Hepatocyte (in vitro differentiated cells): Measurements from ENCODE around the gene RSKR.

ENCODE experiments used
- EZH2 ChIP-seq: fragments of 200-600 bp; sonication (generic); IDR thresholded peaks from 2 replicates; pipeline ENCODE4 v1.6.1; 2016; ENCODE audit warnings: antibody characterized with exemption, mild to moderate bottlenecking, borderline replicate concordance
- EZH2phosphoT487 ChIP-seq: fragments of 200-600 bp; sonication (generic); IDR thresholded peaks from one replicate; pipeline ENCODE4 v1.6.1; 2018; ENCODE audit warnings: antibody characterized with exemption, mild to moderate bottlenecking, low read depth, moderate library complexity; ENCODE audit not compliant: unreplicated experiment, severe bottlenecking
- TF ChIP-seq, protein P1 (sequence below): fragments of 200-600 bp; sonication (generic); IDR thresholded peaks from 2 replicates; pipeline ENCODE4 v1.5.1; 2016; ENCODE audit warnings: antibody characterized with exemption, mild to moderate bottlenecking; ENCODE audit not compliant: poor library complexity

DNA sequence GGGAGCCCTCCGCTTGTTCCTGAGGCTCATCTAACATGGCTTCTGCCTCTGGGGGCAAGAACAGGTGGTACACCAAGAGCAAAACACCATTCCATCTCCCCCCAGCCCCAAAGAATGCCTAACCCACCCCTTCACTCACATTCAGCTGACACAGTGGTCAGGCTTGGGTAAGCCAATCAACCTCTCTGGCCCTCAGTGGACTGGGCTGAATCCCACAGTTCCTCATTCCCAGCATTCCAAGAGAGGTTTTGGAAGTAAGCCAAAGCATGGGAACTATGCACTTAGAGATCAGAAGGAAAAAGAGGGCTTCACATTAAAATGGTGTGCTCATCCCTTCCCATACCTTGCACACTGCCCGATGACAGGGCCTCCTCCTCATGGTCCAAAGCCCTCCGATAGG, 50.5 kb downstream of the RSKR start:
- TF ChIP-seq EZH2 (no peak), EZH2phosphoT487 (no peak)
- TF ChIP-seq, protein P1, sequence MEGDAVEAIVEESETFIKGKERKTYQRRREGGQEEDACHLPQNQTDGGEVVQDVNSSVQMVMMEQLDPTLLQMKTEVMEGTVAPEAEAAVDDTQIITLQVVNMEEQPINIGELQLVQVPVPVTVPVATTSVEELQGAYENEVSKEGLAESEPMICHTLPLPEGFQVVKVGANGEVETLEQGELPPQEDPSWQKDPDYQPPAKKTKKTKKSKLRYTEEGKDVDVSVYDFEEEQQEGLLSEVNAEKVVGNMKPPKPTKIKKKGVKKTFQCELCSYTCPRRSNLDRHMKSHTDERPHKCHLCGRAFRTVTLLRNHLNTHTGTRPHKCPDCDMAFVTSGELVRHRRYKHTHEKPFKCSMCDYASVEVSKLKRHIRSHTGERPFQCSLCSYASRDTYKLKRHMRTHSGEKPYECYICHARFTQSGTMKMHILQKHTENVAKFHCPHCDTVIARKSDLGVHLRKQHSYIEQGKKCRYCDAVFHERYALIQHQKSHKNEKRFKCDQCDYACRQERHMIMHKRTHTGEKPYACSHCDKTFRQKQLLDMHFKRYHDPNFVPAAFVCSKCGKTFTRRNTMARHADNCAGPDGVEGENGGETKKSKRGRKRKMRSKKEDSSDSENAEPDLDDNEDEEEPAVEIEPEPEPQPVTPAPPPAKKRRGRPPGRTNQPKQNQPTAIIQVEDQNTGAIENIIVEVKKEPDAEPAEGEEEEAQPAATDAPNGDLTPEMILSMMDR, result no peak
